ENCODE results near the gene LAMB1.
A peak's percentile ranks its signal among the peaks of the same experiment; 100 is the strongest.
"Not testable (repeated sequence)": the region's sequence is repeated elsewhere in the genome, so short reads cannot be mapped to it uniquely, and the experiment has no call there.

The LAMB1 gene

GRCh38 chr7:107909445-107909844 is 93.5 kb downstream of the LAMB1 start:
- no peak for DNase-seq

- DNase-seq: no peak
Observed at GRCh38 chr7:107907790-107908189, 95.2 kb downstream of the LAMB1 start.

GRCh38 chr7:107902381-107902780 is 100.6 kb downstream of the LAMB1 start:
- DNase-seq: no peak

- no peak for DNase-seq
Observed at GRCh38 chr7:107900496-107901015, 102.4 kb downstream of the LAMB1 start.

- DNase-seq: no peak
Observed at GRCh38 chr7:107898997-107899594, 103.9 kb downstream of the LAMB1 start.

- not testable (repeated sequence) for DNase-seq
Observed at GRCh38 chr7:107892367-107892741, 110.6 kb downstream of the LAMB1 start.

- DNase-seq: no peak
Observed at GRCh38 chr7:107891636-107892366, 111.2 kb downstream of the LAMB1 start.

- DNase-seq: peak; percentile 55
Observed at GRCh38 chr7:107890962-107891635, 111.9 kb downstream of the LAMB1 start, which contains the start of gene DLD. Gene DLD, plus strand, starts transcription at chr7:107891183. Its CDS starts 68 bp downstream, at chr7:107891251.

- DNase-seq: peak; percentile 36
Observed at GRCh38 chr7:107890493-107890961, 112.4 kb downstream of the LAMB1 start.

GRCh38 chr7:107889992-107890391 is 113.0 kb downstream of the LAMB1 start:
- DNase-seq: no peak

- not testable (repeated sequence) for DNase-seq
Observed at GRCh38 chr7:107887827-107888226, 115.1 kb downstream of the LAMB1 start.

- DNase-seq: no peak
Observed at GRCh38 chr7:107884066-107884818, 118.7 kb downstream of the LAMB1 start.

GRCh38 chr7:107882766-107883165 is 120.2 kb downstream of the LAMB1 start:
- no peak for DNase-seq

GRCh38 chr7:107879400-107880035 is 123.4 kb downstream of the LAMB1 start:
- peak; percentile 43 for DNase-seq

- no peak for DNase-seq
Observed at GRCh38 chr7:107878636-107879035, 124.3 kb downstream of the LAMB1 start.

GRCh38 chr7:107877731-107878382 is 125.1 kb downstream of the LAMB1 start:
- no peak for DNase-seq

- no peak for DNase-seq
Observed at GRCh38 chr7:107876916-107877315, 126.0 kb downstream of the LAMB1 start.

- DNase-seq: peak; percentile 8
Observed at GRCh38 chr7:107874605-107875446, 128.1 kb downstream of the LAMB1 start.

- no peak for DNase-seq
Observed at GRCh38 chr7:107874111-107874510, 128.8 kb downstream of the LAMB1 start.

Data from NCI-H446 treated with DMSO at 0.1 percent for 48 hours (cell line).